GM21737 (cell line): ENCODE measurements around the gene WDR38.

Experiments used
- ATAC-seq: cut with Tn5 transposase; IDR thresholded peaks from one replicate; pipeline ENCODE4 v1.9.1; 2021; ENCODE audit warnings: mild to moderate bottlenecking, moderate library complexity; ENCODE audit not compliant: unreplicated experiment

WDR38 gene

DNA sequence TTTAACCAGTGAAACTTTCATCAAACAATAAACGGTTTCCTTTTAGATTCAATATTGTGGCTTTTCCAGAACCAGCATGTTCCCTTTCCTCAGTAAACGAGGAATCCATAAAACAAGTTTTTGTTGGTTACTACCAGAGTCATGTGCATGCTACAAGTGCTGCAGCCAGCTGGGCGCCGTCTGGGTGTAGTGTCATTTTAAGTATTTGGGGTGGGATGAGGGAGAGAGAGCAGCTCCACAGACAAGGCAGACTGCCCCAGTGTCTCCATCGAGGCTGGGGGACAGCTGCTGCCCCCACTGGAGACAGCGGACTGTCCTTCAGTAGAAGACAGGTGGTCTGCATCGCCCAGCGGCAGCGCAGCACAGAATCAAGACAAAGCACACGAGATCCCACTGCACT, 26.0 kb downstream of the WDR38 start:
- ATAC-seq = no peak

DNA sequence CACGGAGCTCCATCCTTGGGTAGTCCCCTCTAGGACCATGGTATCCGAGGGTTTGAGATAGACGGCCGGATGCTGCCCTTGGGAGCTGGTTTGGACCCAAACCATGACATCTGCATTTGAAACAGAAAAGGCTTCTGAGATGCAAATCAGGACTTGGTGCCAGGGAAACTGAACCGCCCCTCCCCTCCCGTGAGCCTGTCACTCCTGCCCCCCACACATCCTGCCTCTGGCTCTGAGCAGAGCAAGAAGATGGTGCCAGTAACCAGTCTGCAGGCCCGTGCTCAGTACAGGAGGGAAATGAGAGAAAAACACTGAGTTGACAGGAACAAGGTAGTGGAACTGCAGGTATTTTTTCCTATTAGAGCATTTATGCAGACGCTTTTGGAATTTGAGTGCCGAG, 27.2 kb downstream of the WDR38 start:
- ATAC-seq = no peak

DNA sequence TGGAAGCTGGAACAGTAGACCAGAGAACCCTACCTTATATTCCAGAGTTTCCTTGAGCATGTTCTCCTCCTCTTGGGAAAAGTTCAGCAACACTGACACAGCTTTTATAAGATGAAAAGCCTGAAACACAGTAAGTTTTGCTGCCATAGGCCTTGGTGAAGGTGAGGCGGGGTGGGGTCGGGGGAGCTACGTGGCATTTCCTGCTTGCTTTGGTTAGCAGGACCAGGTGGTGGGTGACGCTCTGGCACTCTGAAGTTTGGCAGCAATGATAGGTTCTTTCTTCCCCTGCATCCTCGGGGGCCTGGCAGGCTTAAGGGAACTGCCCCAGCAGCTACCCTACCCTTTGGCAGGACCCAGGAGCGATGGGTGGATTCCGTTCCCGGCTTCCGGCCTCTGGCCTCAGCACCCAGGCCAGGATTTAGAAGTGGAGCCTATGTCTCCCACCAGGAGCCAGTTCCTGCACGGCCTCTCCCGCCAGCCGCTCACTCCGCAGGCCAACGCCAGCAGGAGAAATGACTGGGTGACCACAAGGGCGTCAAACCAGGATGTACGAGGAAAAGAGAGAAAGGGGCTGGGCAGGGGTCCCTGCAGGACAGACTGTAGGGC, 28.0 kb downstream of the WDR38 start:
- no peak for ATAC-seq

DNA sequence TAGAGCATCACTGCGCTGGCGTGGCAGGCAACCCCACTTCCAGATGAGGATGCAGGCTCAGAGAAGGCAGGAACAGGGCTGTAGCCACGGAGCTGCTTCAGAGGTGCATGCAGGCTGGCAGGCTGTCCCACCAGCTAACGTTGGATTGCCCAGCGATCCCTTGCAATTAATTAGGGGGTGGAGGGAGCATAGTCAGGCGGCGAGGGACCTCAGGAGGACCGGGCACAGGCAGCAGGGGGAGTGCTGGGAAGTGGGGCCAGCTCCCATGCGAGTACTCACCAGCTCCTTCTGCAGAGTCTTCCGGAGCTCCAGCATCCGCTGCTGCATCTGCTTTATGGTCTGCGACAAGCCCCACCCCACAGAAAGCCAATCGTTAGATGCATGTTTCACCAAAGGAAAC, 29.0 kb downstream of the WDR38 start:
- no peak for ATAC-seq

DNA sequence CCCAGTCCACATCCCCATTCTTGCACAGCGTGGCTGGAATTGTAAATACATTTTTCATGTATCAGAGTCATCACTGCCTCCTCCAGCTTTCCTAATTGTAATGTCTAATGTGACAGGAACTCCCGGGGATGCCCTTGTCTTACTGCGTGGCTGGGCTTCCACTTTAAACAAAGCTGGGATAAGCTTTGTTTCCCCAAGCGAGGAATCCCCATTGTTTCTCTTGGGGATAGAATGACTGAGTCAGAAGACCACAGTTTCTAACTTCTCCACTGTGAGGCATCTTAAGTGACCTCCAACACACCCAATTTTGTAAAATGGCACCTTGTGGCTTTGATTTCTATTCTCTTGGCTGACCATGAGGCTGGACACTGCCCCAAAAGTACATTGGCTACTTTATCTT, 31.1 kb downstream of the WDR38 start:
- no peak for ATAC-seq

DNA sequence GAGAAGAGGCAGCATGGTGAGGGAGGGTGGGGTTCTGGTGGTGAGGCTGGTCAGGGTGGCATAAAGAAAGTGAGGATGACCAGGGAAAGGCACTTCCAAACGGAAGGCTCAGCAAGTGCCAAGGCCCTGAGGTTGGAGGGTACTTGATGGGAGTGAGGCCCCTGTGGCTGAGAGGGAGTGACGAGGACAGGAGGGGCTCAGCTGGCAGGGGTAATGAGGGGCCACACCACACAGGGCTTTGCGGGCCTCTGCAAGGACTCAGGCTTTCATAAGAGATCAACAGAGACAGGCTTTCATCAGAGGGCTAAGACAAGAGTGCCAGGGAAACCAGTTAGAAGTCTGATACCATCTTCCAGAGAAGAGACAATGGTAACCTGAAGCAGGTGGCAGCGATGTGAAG, 32.3 kb downstream of the WDR38 start:
- ATAC-seq = no peak

DNA sequence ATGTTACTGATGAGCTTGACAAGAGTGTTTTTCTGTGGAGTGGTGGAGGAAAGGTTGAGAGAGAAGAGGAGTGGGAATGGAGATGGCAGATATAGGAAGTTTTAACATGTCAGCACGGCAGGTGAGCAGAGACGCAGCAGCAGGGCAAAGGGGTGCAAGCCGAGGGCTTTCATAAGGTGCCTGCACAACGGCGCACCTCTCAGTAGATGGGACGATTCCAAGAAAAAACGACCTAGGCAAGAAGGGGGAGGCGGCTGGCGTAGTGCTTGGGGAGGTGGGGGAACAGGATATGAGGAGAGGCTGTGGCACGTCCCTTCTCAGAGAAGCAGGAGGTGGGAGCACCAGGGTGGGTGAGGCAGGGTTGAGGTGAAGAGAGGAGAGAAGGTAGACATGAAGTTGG, 33.2 kb downstream of the WDR38 start:
- no peak for ATAC-seq

DNA sequence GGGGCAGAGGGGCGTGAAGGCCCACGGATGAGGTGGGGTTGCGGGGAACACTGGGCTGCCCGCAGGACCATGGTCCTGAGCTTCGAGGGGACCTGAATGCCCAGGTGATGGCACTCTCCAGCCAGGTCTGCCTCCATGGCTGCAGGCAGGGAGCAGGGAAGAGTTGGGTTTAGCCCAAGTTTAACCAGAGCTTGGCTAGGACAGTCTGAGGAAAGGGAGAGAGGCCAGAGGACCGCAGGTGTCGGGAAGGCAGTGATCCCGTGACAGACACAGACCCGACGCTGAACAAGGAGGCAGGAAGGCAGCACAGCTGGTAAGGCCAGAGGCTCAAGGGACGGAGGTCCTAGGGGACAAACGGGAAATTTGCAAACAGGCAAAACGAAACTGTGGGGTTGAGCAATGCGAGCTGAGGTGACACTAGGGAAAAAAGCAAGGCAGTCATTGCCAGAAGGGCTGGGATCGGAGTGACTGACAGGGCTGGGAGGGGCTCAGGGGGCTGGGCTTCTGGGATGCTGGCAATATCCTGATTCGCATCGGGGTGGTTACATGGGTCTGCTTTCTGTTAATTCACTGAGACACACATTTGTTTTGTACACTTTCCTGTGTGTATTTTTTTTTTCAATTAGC, 33.7 kb downstream of the WDR38 start:
- no peak for ATAC-seq

DNA sequence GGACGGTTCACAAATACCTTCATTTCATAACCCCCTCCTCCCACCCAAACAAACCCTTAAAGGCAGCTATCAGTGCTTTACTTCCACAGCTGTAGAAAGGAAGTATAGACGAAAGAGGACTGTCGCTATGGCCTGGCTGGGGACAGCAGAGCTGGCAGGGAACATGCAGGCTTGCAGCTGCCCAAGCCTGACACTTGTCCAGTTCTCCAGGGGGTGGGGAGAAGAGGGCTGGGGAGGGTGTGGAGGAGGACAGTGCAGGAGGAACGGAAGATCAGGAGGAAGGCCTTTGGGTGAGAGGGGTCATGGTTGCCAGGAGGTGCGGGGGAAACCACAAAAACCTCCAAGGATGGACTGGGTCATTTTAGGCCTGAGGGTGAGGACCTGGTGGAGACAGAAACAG, 34.6 kb downstream of the WDR38 start:
- ATAC-seq = no peak

DNA sequence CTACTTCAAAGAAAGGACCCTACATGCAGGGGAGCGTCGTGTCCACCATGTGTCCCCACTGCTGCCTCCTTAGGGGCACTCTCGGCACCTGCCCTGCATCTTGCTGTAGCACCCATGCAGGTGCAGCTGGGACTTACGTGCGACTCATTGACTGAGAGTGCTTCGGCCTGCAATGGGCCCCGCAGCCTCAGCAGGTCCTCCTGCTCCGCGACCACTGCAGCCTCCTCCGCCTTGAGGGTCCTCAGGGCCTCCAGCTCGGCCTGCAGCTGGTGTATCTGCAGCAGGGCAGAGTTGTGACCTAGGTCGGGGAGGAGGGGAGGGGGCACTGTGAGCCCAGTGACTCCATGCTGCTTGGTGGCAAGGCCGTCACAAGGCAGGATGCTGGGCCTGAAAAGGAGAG, 35.7 kb downstream of the WDR38 start:
- ATAC-seq = no peak

DNA sequence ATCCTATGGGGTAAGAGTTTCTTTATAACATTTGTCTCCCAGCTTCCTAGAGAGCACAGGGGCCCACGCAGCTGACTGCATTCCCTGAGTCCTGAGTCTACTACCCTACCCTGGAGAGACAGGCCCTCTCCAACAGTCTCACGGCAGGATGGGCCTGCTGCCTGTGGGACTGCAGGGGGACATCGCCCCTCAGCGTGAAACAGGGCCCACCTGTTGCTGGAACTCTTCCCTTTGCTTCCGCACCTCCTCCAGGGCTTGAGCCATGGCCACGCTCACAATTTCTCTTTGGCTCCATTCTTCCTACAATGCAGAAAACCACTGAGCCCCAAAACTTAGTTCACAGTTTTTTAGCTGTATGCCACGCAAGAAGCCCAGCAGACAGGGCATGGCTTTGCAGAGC, 36.9 kb downstream of the WDR38 start:
- no peak for ATAC-seq

DNA sequence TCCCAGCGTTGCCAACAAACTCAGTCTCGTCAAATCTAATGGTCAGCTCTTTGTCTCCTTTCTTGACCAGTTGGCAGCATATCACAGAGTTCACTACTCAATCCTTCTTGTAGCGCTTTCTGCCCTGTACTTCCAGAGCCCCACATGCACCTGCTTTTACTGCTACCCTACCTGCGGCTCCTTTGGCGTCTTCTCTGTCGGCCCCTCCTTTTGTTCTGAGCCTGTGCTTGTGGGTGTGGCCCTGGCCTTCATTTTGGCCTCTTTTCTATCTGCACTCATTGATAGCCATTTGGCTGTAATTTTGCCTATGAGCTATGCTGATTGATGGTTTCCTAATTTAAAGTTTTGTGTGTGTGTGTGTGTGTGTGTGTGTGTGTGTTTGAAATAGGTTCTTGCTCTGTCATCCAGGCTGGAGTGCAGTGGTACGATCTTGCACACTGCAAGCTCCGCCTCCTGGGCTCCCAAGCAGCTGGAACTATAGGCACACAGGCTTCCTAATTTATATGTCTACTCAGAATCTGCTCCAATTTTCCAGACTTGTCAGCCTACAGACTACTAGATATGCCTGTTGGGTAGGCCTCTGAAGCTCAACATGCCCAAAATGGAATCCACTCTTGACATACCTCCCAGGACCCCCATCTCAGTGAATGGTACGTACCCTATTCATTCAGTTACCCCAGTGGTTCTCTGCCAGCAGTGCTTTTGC, 40.9 kb downstream of the WDR38 start:
- ATAC-seq = no peak

DNA sequence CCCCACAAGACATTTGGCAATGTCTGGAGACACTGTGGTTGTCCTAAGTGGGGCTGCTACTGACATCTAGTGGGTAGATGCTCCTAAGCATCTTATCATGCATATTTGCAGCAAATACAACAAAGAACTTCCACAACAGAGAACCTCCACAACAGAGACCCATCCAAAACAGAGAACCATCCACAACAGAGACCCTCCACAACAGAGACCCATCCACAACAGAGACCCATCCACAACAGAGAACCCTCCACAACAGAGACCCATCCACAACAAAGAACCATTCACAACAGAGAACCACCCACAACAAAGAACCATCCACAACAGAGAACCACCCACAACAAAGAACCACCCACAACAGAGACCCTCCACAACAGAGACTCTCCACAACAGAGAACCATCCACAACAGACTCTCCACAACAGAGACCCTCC, 41.5 kb downstream of the WDR38 start:
- ATAC-seq = no peak

DNA sequence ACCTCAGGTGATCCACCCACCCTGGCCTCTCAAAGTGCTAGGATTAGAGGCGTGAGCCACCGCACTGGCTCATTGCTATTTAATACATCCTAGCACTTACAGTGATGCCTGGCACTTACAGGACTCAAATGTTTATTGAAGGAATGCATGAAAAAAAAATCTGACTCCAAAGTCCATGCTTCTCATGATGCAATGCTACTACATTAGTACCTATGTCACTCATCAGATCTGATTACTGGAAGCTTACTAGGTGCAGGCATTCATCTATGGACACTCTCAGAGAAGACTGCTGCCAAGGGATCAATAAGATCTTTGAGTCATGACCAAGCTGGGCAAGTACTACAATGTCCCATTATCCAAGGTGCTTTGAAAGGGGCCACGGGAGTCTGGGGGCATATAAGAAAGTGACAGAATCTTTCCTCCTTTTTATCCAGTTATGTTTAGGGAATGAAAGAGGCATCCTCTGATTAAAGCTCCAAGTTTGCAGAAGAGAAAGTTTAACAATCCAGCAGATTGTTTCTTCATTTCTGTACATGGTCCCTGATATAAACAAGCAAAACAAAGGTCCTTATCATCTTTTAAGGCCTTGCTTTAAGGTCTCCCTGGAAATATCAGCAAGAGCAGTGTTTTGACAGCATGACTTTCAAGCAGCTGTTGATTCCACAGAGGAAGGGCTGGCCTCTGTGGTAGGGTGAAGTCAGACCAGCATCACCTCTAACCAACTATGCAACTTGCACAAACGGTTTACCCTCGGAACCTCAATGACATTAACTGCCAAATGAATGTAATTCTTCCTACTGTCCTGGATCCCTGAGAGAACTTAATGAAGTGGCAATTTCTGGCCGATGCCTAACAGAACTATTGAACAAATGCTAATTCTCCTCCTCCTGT, 44.6 kb downstream of the WDR38 start:
- no peak for ATAC-seq

DNA sequence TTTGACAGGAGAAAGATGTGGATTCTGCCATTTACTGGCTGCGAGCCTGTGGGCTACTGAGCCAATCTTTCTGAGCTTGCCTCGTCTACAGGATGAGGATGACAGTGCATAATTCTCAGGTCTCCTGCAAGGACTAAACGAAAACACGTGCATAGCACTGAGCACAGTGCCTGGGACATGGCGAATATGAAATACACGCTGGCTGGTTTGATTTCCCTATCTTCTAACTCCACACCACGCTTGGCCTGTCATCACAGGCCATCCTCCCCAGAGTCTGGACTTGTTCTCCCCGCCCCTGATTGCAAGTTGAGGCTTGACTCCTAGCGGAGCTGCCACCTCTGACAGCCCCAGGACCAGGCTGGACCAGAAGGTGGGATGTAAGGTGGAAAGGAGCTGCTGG, 46.6 kb downstream of the WDR38 start:
- no peak for ATAC-seq

DNA sequence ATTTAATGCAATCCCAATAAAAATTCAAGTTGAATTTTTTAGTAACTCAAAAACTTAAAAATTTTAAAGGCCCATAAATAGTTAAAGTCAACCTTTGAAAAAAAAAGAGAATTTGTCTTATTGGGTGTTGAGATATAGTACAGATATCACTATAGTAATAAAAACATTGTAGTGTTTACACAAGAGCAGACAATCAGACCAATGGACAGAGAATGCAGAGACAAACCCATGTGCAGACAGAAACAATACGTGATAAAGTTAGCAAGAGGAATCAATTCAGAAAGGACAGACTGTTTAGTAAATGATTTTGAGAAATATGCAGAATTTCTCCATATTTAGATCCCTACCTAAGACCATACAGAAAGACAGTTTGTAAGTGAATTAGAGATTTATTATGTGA, 53.7 kb downstream of the WDR38 start:
- no peak for ATAC-seq
